Stimulated activated CD4-positive, alpha-beta T cell treated with anti-CD3 and anti-CD28 coated beads, Interleukin-4, amount 100 ng/mL, for 1 hour (primary cell): Measurements from ENCODE around the gene CRLF1.

Source experiments
- DNase-seq: peaks from one replicate; pipeline ENCODE4 v3.0.0-alpha.2; 2020

CRLF1 gene, protein sequence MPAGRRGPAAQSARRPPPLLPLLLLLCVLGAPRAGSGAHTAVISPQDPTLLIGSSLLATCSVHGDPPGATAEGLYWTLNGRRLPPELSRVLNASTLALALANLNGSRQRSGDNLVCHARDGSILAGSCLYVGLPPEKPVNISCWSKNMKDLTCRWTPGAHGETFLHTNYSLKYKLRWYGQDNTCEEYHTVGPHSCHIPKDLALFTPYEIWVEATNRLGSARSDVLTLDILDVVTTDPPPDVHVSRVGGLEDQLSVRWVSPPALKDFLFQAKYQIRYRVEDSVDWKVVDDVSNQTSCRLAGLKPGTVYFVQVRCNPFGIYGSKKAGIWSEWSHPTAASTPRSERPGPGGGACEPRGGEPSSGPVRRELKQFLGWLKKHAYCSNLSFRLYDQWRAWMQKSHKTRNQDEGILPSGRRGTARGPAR

DNA sequence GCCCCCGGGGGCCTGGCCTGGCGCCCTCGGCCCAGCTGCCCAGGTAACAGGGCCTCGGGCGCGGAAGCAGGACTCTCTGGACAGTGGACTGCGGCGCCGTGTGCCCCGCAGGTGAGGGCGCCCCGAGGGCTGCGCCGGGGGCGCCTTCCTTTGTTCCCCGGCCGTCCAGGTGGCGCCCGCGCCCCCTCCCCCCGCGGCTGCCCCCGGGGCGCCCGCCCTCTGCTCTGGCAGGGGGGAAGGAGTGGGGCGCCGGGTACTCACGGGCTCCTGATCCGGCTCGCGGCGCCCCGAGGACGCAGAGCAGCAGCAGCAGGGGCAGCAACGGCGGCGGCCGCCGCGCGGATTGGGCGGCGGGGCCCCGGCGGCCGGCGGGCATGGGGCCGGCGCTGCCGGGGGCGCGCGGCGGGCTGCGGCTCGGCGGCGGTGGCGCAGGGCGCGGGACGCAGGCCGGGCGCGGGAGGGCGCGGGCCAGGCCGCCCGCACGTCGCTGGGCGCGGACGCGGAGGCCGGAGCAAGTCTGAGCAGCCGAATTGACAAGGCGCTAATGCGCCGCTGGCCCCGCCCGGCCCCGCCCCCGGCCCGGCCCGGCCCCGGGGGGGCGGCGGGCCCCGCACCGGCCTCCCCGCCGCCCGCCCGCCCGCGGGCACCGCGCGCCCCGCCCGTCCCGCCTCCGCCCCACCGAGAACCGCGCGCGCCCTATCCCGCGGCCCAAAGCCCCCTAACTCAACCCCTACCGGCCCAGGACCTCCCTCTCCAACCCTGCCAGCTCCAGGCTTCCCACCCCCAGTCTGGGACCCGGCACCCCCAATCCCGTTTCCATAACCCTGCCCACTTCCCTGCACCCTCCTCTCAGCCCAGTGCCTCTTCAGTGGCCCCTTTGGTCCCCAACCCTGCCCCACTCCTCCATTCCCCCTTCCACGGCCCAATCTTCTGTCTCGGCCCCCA is at the start of gene CRLF1:
Gene CRLF1 (minus strand): TSS at position 519 of the 945 bp plus-strand sequence. CDS start 143 bp downstream, at position 376.
- no peak for DNase-seq

DNA sequence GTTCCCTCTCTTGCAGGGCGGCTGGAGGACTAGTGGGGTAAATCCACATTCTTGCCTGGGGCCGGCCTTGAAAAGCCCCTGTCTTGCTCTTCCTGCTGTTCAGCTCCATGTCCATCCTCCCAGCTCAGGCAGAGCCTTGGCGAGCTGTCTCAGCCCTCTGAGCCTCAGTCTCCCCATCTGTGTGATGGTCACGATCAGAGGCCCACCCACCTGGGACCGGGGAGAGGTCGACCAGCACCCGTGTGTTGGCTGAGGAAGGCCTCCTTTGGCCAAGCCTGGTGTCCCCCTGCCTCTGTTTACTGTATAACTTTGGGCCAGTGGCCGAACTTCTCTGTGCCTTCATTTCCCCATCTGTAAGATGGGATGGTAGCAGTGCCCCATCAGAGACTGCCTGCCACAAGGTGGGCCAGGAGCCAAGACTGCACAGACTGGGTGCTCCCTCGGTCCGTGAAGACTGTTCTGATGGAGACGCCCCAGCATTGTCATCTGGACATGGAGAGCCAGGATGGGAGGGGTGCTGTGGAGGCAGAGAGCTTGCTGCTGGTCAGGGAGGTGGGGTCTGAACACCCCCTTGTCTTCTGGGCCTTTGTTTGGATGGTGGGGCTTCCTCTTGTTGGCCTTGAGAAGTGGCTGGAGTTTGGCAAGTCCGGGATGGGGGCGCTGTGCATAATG is 48.7 kb upstream of the CRLF1 start:
- no peak for DNase-seq

DNA sequence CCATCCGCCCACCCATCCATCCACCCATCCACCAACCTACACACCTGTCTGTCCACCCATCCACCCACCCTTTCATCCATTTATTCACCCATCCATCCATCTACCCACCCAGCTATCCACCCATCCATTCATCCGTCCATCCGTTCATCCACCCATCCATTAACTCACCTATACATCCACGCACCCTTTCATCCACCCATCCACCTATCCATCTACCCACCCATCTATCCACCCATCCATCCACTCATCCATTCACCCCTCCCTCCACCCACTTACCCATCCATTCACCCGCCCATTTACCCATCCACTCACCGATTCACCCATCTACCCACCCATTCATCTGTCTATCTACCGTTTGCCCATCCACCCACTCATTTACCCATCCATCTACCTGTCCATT is 47.9 kb upstream of the CRLF1 start:
- no peak for DNase-seq

DNA sequence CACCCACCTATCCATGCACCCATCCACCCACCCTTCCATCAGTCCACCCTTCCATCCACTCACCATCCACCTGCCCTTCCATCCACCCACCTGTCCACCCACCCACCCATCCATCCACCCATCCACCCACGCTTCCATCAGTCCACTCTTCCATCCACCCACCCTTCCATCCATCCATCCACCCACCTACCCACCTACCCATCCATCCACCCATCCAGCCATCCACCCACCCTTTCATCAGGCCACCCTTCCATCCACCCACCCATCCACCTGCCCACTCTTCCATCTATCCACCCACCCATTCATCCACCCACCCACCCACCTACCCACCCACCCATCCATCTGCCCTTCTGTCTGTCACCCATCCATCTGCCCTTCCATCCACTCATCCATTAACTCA is 47.3 kb upstream of the CRLF1 start:
- no peak for DNase-seq

DNA sequence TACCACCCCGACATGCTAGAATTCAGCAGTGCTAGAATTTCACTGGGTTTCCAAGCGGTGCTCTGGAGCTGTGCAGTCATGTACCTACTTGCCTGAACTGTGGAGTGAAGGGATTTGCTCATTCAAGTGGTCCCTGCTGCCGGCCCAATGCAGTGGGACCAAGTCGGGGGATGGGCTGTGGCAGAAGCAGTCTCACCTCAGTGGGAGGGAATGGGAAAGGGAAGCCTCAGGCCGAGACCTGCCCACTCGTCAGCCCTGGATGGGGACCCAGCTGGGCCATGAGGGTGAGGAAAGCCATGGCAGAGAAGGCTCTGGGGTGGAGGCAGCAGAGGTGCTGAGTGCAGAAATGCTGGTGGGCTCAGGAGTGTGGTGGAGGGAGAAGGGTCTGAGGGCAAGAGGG is 45.1 kb upstream of the CRLF1 start:
- DNase-seq, result no peak

DNA sequence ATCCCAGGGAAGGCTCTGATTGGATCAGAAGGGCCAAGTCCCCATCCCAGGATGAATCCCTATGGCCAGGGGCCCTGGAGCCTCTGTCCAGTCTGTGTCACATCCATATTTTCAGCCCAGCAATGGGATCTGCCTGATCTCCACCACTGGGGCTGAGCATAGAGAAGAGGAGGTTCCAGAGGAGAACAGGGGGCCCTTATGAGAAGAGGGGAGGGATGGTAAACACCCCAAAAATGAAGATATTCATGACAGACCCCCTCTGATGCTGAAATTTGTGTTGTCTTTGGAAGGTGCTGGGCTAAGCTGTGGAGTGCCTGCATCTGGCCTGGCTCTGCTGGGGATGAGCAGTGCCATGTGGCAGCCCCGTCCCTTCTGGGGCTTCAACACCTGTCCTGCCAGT is 44.7 kb upstream of the CRLF1 start:
- DNase-seq, result no peak

DNA sequence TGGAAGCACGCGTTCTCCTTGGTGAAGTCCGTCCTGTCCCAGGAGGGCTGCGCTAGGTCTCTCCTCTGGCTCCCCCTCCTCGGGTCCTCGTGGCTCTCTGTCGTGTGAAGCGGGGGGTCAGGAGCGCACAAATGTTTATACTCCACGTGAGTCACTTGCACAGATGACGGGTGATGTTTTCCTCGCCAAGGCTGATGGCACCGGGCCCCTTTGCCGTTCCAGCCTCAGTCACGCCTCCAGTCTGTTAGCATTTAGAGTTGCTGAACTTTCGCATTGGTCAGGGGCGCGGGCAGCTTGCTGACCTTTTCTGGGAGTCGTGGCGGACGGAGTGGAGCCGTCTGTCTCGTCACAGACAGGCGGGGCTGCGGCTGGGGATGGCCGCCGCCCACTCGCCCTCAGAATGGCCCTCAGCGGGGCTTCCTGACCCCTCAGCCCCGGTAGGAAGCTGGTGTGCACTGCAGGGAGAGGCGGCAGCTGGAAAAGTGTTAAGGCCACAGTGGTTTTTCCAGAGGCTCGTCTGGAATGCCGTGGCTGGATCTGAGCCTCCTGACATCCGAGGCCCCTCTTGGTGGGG is 44.0 kb upstream of the CRLF1 start:
- no peak for DNase-seq

DNA sequence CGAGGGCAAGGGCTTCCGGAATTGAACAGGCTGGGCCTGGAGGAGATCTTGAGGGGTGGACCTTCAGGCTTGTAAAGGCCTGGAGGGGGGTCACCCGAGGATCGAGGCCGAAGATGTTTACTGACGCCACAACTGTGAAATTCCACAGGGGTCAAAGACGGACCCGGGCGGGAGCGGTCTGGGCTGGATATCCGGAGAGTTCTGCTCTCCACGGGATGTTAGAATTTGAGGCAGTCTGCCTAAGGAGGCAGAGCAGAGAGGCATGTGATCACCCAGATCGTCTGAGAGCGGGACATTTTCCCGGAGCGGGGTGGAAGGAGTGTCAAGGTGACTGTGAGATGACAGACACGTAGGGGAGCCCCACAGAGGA is 43.4 kb upstream of the CRLF1 start:
- DNase-seq, result no peak

DNA sequence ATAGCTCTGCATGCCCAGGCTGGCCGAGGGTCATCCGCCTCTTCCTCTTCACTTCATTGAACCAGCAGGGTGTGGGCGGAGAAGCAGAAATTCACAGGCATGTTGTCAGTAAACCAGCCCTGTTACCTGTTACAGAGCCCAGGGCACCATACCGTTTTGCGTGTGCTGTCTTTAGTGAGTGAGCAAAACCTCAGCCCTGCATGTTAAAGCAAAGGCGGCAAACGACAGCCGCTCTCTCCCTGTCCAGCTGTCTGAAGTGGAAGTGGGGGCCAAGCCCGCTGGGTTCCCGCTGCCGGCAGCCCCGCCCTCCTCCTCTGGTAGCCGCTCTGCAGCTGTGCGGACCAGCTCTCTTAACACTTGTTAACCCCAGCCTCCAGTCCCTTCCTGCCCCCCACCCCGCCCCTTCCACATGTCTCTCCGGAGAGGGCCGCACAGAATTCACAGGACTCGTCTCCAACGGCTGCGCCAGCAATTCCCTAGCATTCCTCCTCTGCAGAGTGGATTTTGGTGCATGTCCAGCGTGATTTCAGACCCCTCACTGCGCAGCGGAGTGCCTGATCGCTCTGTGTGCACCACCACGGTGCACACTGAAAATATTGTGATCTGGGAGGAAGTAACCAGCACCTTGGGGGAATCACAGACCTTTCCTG is 42.9 kb upstream of the CRLF1 start:
- no peak for DNase-seq

DNA sequence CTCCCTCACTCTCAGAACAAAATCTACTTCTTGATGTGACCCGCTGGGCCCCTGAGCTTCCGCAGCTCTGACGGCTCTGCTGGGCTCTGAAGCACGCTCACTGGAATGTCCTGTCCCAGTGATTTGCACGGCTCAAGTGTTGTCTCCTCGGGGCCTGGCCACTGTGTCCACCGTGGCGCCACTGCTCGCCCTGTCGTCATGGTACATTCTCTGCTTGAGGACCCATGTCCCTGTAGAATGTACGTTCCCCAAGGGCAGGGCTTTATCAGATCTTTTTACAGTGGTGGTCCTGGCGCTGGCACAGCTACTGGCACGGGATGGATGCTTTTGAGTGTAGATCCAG is 42.3 kb upstream of the CRLF1 start:
- DNase-seq, result no peak

DNA sequence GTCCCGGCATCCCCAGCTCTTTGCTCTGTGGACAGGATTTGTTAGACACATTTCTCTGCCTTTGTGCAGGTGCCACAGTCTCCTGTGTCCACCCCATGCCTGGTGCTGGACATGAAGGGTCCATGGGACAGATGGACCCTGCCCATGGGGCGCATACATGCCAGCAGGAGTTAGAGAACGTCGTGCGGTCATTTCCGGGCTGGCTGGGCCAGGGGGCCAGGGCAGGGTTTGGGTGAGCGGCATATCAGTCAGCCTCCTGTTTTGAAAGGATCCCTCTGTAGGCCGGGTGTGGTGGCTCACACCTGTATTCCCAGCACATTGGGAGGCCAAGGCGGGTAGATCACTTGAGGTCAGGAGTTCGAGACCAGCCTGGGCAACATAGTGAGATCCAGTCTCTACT is 41.2 kb upstream of the CRLF1 start:
- DNase-seq, result no peak

DNA sequence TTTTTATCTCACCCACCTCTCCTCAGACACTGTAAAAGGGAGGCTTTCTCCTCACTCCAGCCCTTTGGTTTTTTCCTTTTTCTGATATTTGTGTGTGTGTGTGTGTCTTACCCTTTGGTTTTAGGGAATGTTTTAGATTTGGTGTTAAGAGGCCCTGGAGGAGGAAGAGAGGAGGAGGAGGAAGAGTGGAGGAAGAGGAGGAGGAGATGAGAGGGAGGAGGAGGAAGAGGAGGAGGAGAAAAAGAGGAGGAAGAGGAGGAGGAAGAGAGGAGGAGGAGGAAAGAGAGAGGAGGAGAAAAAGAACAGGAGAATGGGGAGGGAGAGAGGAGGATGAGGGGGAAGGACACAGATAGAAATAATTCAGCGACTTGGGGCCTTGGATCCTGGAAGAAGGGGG is 40.8 kb upstream of the CRLF1 start:
- no peak for DNase-seq

DNA sequence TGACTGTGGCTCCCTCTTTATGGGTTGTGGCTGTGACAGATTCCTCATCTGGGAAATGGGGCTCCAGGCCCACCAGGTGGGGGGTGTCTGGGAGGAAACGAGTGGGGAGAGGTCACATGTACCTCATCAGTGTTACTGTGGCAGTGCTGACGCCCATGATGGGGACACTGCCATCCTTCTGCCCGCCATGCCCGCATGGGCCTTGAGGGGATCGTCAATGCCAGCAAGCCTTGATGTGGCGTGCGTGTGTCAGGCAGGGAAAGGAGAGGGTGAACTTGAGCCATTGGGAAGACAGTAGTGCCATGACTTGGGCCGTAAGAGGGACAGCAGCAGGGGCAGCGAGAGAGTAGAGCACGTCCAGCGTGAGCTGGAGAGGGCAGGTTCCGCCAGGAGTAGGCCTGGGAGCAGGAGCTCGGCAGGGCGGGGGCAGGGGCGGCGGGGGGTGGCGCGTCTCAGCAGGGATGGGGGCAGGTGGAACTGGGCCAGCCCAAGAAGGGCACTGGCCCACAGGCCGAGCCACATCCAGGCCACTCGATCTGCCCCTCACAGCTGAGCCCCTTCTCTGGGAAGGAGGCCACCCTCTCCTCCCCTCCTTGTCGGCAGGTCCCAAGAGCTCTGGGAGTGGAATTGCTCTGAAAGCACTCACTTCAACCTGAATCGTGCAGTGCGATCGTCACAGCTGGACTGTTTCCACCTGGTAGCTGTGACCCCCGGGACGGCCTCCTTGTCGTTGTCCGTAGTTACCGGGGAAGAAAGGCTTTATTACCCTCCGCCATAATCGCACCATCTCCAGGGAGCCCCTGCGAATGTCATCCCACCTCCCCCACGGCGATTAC is 40.2 kb upstream of the CRLF1 start:
- DNase-seq, result no peak

DNA sequence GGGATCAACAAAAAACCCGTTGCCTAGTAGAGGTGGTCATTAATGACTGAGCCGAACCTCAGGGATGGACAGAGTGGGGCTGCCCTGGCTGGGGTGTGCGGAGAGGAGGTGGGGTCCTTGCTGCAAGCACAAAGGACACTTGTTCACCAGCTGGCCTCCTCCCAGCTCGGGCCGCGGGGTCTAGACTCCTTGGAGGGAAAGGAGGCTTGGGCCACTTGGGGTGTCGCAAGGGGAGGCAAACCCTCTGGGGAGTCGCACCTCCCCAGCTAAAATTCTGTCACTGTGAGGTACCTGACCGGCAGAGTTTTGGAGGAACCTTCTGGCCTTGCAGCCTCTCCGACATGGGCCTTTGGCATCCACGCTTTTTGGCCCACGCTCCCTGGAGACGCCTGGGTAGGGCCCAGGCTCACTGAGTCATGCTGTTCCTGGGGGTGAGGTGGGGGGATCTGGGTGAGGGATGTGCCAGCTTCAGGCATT is 38.5 kb upstream of the CRLF1 start:
- DNase-seq, result no peak

DNA sequence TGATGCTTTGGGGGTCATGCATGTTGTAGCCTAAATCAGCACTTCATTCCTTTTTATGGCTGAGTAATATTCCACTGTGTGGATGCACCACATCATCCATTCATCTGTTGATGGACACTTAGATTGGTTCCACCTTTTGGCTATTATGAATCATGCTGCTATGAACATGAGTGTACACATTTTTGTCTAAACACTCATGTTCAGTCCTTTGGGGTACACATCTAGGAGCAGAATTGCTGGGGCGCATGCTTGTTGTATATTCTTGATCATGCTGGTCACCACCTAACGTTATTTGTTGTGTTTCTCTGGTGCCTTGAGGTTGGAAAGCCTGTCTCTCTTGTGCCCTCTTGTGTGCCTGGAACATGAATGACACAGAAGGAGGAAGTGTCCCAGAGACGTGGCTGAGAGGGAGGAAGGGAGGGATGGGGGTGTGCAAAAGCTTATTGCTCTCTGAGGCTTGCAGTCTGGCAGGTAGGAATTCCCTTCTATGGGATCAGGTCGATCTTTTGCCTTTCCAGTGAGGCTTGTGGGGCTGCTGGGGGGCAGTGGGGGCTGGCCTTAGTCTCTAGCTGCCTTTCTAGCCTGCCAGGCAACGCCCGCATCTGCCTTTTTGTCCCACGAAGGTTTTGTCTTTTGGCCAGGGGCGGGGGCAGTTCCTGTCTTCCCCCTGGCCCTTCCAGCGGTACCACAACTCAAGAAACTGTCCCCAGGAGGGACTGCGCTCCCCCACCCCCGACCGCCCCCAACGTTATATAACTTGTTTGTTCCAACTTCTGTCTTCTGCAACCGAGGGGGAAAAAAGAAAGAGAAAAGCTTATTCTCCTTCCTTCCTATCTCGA is 37.8 kb upstream of the CRLF1 start:
- DNase-seq, result no peak

DNA sequence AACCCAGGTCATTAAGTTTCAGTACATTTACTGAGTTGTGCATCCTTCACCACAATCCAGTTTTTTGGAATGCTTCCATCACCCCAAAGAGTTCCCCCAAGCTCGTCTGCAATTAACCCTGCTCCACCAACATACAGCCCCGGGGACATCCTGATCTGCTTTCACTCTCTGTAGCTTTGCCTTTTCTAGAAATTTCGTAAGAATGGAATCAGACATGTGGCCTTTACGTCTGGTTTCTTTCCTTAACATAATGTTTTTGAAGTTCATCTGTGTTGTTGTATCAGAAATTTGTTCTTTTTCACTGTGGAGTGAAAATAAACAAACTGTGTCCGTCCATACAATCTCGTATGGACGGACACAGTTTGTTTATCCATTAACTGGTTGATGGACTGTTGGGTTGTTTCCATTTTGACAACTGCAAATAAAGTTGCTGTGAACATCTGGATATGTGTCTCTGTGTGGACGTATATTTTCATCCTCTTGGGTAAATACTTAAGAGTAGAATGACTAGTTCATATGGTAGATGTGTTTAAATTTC is 33.2 kb upstream of the CRLF1 start:
- no peak for DNase-seq

DNA sequence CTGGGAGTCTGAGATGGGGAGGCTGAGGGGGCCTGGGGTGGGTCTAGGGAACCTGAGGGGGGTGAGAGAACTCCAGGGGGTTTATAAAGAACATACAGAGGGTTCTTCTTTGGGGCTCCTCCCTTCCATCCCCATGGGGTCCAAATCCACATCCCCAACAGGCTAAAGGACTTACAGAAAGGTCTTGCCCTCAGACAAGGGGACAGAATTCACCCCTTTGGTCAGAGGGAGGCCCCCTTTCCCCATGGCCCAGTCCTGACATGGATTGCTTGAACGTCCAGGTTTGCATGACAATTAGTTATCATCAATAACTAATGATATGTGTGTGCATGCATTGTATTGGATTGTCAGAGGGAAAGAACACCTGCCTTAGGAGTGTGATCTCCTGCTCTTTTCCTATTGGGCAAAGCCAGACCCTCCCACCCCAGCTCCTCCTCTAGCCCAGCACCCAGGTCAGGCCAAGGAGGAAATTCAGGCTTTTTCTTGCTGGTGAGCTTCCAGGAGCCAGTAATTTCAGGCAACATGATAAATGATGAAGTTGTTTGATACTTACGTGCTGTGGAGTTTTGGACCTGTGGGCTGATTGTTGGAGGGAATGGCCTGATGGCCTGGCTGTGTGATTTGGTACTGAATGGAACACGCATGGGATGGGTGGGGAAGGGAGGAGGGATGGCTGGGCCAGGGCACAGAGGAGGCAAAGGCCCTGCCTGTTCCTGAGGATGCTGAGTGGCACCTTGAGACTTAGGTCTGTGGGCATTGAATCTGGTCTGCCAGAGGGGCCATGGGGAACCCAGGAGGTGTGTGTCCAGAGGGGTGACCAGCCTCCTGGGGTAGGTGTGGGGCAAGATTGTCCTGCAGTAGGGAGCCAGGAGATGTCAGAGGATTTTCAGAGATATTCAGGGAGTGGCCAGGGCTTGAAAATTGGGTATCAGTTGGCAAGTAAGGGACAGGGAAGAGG is 31.4 kb upstream of the CRLF1 start:
- no peak for DNase-seq

DNA sequence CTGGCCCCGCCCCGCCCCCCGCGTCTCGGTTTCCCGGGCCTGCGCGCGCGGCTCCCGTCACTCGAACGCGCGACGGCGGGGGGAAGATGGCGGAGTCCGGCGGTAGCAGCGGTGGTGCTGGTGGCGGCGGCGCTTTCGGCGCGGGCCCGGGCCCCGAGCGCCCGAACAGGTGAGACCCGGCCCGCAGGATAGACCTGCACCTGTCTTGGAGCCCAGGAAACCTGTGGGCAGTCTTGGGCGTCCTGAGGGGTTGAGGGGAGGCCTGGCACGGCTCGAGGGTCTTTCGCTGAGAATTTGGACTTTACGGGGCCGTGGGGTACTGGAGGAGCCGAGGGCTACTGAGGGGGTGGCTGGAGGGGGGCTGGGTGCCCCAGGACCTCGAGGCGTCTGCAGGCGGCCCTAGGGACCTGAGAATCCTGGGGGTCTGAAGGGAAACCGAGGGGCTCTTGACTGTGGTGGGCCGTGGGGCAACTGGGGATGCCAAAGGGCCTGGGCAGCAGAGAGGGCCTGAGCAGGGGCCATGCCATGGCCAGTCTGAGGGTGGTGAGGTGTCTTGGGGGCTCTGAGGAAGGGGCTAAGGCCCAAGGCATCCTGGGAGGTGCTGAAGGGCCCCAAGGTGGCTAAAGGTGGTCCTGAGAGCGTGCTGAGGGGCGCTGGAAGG is 30.5 kb upstream of the CRLF1 start, which contains the start of gene KLHL26:
Gene KLHL26 (plus strand): TSS at position 60 of the 661 bp plus-strand sequence. CDS start 27 bp downstream, at position 87.
- DNase-seq, result no peak
